ENCODE measurements around the gene HAUS7.

DNA sequence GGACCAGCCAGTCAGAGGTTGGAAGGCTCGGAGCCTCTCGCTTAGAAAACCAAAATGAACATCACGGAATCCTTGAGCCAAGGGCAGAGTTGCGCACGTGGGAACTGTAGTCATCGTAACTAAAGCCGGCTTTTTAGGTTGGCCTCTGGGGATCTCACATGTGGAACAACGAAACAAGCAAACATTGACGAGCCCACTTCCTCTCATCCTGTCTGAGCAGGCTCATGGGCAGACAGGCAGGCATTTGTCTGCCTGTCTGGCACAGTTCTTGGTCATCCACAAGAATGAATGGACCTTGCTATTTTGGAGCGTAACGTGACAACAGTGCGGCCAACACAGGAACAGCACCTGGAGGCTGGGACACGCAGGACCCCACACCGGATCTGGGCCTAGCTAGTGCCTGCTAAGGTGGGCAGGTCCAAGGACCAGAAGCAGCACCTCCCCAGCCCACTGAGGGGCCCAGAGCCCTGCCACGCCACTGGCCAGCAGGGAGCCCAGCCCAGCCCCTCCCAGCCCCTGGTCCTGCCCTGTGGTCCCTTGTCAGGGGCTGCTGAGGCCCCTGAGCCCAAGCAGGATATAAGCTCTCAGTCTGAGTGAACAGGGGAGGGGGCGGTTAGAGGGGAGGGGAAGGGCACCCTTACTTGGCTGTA, 15.3 kb downstream of the HAUS7 start:
- TF ChIP-seq EZH2 (IDR thresholded peaks at IDR 0.05; ENCODE audit: low read depth), result no peak
- TF ChIP-seq, protein P1, sequence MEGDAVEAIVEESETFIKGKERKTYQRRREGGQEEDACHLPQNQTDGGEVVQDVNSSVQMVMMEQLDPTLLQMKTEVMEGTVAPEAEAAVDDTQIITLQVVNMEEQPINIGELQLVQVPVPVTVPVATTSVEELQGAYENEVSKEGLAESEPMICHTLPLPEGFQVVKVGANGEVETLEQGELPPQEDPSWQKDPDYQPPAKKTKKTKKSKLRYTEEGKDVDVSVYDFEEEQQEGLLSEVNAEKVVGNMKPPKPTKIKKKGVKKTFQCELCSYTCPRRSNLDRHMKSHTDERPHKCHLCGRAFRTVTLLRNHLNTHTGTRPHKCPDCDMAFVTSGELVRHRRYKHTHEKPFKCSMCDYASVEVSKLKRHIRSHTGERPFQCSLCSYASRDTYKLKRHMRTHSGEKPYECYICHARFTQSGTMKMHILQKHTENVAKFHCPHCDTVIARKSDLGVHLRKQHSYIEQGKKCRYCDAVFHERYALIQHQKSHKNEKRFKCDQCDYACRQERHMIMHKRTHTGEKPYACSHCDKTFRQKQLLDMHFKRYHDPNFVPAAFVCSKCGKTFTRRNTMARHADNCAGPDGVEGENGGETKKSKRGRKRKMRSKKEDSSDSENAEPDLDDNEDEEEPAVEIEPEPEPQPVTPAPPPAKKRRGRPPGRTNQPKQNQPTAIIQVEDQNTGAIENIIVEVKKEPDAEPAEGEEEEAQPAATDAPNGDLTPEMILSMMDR (conservative IDR thresholded peaks at IDR 0.05), result no peak
